ENCODE results near the gene DUSP10. TPM values are rescaled to one million over a fixed set of nuclear protein-coding genes. Genes with fewer than 3 reads are reported as not detected.

DUSP10 gene
- total RNA-seq, 1 donor from 2014 or later, result 5.0 TPM

DNA sequence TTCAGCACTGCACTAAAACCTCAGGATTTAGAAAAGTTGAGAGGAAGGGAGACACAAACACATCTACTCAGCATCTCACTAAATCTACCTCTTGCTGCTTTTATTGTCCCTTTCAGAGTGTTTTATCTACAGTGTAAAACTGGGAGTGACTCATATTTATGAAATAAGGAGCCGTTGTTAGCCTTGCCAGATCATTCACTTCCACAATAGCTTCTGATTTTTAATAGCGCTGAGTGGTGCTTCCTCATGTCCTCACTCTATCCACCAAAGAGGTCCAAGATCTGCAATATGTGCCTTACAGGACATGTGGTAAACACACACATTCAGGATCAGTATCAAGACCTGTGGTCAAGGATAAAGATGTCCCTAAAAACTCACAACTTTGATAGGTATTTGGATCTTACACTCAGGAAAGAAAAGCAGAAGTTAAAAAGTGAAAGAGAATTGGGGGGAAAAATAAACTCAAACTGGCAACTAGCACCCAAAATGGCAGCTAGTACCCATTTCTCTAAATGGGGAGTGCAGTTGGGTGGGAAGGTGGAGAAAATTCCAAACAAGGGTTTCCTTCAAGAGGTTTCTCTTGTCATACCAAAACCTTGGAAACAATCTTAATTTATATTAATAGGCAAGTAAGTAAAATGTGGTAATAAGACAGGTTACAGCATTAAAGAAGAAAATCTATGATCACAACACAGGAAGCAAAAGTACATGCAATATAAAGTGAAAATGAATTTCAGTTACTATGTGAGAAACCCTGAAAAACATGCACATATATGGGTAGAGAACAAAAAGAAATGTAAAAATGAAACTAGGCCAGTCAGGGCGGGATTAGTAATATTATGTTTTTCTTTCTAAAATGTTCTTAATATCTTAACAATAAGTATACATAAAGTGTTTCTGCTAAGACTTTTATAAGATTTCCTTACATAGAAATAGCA, 15.9 kb downstream of the DUSP10 start:
- no peak for DNase-seq (ENCODE audit: low spot score)
- Mint-ChIP-seq H3K4me1 (ENCODE audit: unreplicated experiment) (no peaks in the 10 kb centered on the region), H3K36me3 (ENCODE audit: low read depth, unreplicated experiment) (peaks cover 9% of the 10 kb centered on the region), H3K27me3 (ENCODE audit: unreplicated experiment) (peaks cover 4% of the 10 kb centered on the region), H3K27ac (ENCODE audit: unreplicated experiment) (no peak overlapping the region), H3K9me3 (ENCODE audit: unreplicated experiment) (no peaks in the 10 kb centered on the region), H3K4me3 (ENCODE audit: unreplicated experiment) (no peak overlapping the region)
- TF ChIP-seq, protein P1, sequence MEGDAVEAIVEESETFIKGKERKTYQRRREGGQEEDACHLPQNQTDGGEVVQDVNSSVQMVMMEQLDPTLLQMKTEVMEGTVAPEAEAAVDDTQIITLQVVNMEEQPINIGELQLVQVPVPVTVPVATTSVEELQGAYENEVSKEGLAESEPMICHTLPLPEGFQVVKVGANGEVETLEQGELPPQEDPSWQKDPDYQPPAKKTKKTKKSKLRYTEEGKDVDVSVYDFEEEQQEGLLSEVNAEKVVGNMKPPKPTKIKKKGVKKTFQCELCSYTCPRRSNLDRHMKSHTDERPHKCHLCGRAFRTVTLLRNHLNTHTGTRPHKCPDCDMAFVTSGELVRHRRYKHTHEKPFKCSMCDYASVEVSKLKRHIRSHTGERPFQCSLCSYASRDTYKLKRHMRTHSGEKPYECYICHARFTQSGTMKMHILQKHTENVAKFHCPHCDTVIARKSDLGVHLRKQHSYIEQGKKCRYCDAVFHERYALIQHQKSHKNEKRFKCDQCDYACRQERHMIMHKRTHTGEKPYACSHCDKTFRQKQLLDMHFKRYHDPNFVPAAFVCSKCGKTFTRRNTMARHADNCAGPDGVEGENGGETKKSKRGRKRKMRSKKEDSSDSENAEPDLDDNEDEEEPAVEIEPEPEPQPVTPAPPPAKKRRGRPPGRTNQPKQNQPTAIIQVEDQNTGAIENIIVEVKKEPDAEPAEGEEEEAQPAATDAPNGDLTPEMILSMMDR (IDR thresholded peaks at IDR 0.05; ENCODE audit: unreplicated experiment), result no peak

DNA sequence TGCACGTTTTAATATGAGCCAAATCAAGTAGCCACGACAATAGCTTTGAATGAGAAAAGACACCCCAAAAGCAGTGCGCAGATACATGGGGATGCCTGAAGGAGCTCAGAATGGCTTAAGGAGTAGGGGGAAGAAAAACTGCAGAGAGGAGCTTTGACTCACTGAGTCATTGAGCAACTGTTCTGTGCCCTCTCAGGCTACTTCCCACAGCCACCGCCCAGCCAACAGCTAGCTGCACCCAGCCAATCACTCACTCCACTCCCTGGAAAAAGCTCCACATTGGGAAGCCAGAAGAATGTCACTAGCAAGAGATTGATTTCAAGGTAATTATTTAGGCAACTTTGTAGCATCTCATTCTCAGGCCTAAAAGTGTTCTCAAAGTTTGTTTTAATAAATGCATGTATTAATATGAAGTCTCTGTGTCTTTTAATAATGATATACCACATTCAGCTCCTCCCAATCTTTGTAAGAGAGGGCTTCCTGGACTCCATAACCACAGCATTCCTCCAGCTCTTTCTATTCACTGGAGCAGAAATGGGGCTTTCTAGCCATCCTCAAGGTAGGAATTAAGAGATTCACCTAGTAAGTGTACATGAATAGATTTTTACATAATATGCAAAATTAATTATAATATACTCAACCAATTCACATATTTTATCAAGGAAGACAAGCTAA, 16.8 kb downstream of the DUSP10 start:
- H3K4me1 Mint-ChIP-seq (ENCODE audit: unreplicated experiment), result no peaks in the 10 kb centered on the region
- peaks cover 4% of the 10 kb centered on the region for H3K27me3 Mint-ChIP-seq (ENCODE audit: unreplicated experiment)
- no peak overlapping the region for H3K27ac Mint-ChIP-seq (ENCODE audit: unreplicated experiment)
- no peak for DNase-seq (ENCODE audit: low spot score)
- TF ChIP-seq, protein P1 (IDR thresholded peaks at IDR 0.05; ENCODE audit: unreplicated experiment), result no peak
- peaks cover 9% of the 10 kb centered on the region for H3K36me3 Mint-ChIP-seq (ENCODE audit: low read depth, unreplicated experiment)
- no peak overlapping the region for H3K4me3 Mint-ChIP-seq (ENCODE audit: unreplicated experiment)
- no peaks in the 10 kb centered on the region for H3K9me3 Mint-ChIP-seq (ENCODE audit: unreplicated experiment)

DNA sequence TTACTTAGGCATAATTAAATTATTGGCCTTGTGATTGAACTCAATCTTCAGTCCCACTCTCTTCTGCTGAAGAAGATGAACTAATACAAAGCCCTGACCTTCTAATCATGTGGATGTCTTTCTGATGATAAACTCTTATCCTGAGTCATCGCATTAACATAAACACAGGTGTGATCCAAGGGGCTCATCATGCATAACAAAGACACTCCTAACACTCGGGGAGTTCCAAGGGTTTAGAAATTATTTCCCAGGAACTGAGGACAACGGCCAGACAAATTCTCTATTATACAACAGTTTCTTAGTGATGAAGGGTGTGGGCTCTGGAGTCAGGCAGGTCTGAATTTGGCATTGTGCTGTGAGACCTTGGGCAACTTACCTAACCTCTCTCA, 18.0 kb downstream of the DUSP10 start:
- H3K4me1 Mint-ChIP-seq (ENCODE audit: unreplicated experiment), result peaks cover 12% of the 10 kb centered on the region
- H3K27me3 Mint-ChIP-seq (ENCODE audit: unreplicated experiment), result peaks cover 4% of the 10 kb centered on the region
- H3K4me3 Mint-ChIP-seq (ENCODE audit: unreplicated experiment), result no peak overlapping the region
- peaks cover 9% of the 10 kb centered on the region for H3K36me3 Mint-ChIP-seq (ENCODE audit: low read depth, unreplicated experiment)
- H3K9me3 Mint-ChIP-seq (ENCODE audit: unreplicated experiment), result no peaks in the 10 kb centered on the region
- H3K27ac Mint-ChIP-seq (ENCODE audit: unreplicated experiment), result no peak overlapping the region
- TF ChIP-seq, protein P1 (IDR thresholded peaks at IDR 0.05; ENCODE audit: unreplicated experiment), result no peak
- DNase-seq (ENCODE audit: low spot score), result no peak

DNA sequence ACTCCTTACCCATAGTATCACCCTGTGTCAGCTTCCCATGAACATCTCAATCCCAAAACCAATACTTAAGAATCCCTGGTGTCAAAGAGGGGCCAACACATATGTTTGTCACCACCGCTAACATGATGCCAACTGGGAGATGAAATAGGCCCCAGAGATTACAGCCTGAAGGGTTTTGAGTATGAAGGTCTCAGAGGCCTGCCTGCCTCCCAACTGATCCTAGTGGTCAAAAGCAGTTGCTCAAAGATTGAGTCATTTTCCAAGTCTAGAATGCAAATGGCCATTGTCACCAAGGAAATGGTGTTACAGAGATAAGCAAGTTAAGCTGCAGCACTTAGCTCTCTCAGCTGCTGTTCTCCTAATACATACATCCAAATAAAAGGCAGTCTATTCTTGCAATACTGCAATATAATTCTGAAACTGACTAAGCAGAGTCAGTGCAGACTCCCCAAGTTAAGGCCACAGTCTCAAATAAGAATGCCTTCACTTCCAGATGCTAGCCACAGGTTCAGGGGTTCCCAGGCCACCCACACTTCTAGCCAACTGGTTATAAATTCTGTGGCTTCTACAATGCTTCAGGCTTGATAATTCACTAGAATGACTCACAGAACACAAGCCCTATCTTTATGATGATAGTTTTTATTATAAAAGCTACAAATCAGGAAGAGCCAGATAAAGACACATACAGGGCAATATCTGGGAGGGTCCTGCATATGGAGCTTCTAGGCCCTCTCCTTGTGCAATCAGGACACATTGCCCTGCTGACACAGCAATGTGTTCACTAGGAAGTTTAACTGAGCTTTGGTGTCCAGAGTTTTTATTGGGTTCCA, 18.7 kb downstream of the DUSP10 start:
- Mint-ChIP-seq H3K4me3 (ENCODE audit: unreplicated experiment) (no peak overlapping the region), H3K27ac (ENCODE audit: unreplicated experiment) (no peak overlapping the region), H3K27me3 (ENCODE audit: unreplicated experiment) (peaks cover 4% of the 10 kb centered on the region), H3K36me3 (ENCODE audit: low read depth, unreplicated experiment) (peaks cover 9% of the 10 kb centered on the region), H3K4me1 (ENCODE audit: unreplicated experiment) (peaks cover 18% of the 10 kb centered on the region), H3K9me3 (ENCODE audit: unreplicated experiment) (no peaks in the 10 kb centered on the region)
- TF ChIP-seq, protein P1 (IDR thresholded peaks at IDR 0.05; ENCODE audit: unreplicated experiment), result no peak
- DNase-seq (ENCODE audit: low spot score), result no peak

Measured in endothelial cell (in vitro differentiated cells).